C4-2B (cell line): ENCODE data around the gene KLHDC8A.

ENCODE experiments used
- CTCF ChIP-seq: fragments of 450-650 bp; conservative IDR thresholded peaks from 2 replicates; pipeline ENCODE4 v1.5.1; 2017; ENCODE audit warnings: mild to moderate bottlenecking
- ZFX ChIP-seq: fragments of 450-650 bp; IDR thresholded peaks from 2 replicates; pipeline ENCODE4 v1.6.1; 2017

GRCh38 chr1:205365945-205366463 lies 9.3 kb upstream of the KLHDC8A start:
- no peak for TF ChIP-seq CTCF
- no peak for TF ChIP-seq ZFX
